Tibial nerve (tissue), 3 donors: Measurements from ENCODE around the gene SLX9.

Source experiments
- CTCF ChIP-seq, 5 experiments: fragments of 200-600 bp in 3 of 5; fragments of 450-650 bp in 2 of 5; sonication (generic) in 3 of 5; IDR thresholded peaks; one replicate each; pipeline ENCODE4 v1.5.1; 2016 to 2019; ENCODE audit warnings: antibody characterized with exemption in 5 of 5, mild to moderate bottlenecking in 3 of 5, moderate library complexity in 2 of 5
- POLR2A ChIP-seq, 2 donors: fragments of 450-650 bp; IDR thresholded peaks; one replicate each; pipeline ENCODE4 v1.6.1; 2017; ENCODE audit warnings: antibody characterized with exemption in 2 of 2, mild to moderate bottlenecking in 2 of 2, moderate library complexity in 2 of 2

GRCh38 chr21:44895859-44896258 is 44.0 kb upstream of the SLX9 start:
- TF ChIP-seq CTCF (IDR thresholded peaks at IDR 0.05) (no peak), POLR2A (IDR thresholded peaks at IDR 0.05) (no peak)
